ENCODE results near the gene TMC2.
A peak's percentile ranks its signal among the peaks of the same experiment; 100 is the strongest.

The TMC2 gene

DNA sequence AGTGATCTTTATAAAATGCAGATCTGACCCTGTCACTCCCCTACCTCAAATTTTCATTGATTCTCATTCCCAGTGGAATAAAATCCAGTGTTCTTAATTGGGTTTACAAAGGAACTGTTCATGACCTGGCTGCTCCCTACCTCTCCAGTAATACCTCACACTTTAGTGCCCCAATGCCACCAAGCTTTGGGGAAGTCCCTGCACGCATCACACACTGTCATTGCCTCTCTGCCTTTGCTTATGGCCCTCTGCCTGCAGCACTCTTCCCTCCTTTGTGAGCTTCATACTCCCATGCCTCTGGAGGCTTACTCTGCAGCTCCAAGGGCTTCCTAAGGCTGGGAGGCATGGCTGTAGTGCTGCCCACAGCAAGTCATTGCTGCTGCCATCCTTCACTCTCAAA is 57.4 kb downstream of the TMC2 start:
- no peak for ATAC-seq
- no peak overlapping the region for H3K4me3 Mint-ChIP-seq
- H3K27ac Mint-ChIP-seq, result no peak overlapping the region
- H3K27me3 Mint-ChIP-seq, result peaks cover 67% of the 10 kb centered on the region
- H3K9me3 Mint-ChIP-seq, result peaks cover 2% of the 10 kb centered on the region
- no peaks in the 10 kb centered on the region for H3K36me3 Mint-ChIP-seq
- no peaks in the 10 kb centered on the region for H3K4me1 Mint-ChIP-seq

DNA sequence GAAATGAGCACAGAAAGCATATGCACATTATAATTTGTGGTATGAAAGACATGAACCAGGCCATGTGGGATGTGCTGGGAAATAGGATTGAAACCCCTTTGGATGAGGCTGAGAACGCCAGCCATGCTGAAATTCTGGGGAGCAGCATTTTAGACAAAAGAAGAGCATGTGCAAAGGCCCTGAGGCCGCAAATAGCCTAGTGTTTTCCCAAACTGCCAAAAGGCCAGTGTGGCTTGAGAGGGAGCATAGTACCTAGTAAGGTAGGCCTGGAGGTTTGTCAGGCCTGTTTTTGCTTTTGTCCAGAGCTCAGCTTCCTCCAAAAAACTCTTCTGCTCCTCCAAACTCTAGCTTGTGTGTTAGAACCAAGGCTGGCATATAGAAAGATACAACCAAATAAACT is 58.7 kb downstream of the TMC2 start:
- Mint-ChIP-seq H3K4me1 (no peaks in the 10 kb centered on the region), H3K27me3 (peaks cover 66% of the 10 kb centered on the region), H3K36me3 (no peaks in the 10 kb centered on the region), H3K4me3 (no peak overlapping the region), H3K27ac (no peak overlapping the region), H3K9me3 (peaks cover 2% of the 10 kb centered on the region)
- no peak for ATAC-seq

DNA sequence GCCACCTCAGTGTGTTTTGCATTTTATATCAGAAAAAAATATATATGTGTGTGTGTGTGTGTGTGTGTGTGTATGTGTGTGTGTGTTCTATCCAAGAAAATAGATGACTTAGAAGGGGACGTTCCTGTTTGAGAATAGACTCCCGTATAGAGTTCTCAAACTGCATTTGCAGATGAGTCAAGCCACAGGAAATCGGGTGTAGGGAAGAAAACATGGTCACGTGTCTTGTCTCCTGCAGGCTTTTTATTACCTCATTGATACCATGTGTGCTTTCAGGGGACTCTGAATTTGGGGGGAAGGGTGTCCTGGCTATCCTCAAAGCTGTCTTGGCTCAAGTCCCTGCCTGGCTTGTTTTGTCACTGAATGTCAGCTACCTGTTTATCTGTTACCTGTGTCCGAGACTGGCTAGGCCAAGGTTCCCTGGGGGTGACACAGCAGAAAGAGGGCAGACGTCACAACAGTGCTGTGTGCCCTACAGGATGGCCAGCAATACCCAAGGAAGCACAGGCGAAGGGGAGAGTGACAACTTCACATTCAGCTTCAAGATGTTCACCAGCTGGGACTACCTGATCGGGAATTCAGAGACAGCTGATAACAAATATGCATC is 60.4 kb downstream of the TMC2 start:
- H3K9me3 Mint-ChIP-seq, result peaks cover 2% of the 10 kb centered on the region
- H3K27me3 Mint-ChIP-seq, result peaks cover 59% of the 10 kb centered on the region
- H3K4me3 Mint-ChIP-seq, result no peak overlapping the region
- no peaks in the 10 kb centered on the region for H3K36me3 Mint-ChIP-seq
- ATAC-seq, result no peak
- H3K27ac Mint-ChIP-seq, result no peak overlapping the region
- no peaks in the 10 kb centered on the region for H3K4me1 Mint-ChIP-seq

DNA sequence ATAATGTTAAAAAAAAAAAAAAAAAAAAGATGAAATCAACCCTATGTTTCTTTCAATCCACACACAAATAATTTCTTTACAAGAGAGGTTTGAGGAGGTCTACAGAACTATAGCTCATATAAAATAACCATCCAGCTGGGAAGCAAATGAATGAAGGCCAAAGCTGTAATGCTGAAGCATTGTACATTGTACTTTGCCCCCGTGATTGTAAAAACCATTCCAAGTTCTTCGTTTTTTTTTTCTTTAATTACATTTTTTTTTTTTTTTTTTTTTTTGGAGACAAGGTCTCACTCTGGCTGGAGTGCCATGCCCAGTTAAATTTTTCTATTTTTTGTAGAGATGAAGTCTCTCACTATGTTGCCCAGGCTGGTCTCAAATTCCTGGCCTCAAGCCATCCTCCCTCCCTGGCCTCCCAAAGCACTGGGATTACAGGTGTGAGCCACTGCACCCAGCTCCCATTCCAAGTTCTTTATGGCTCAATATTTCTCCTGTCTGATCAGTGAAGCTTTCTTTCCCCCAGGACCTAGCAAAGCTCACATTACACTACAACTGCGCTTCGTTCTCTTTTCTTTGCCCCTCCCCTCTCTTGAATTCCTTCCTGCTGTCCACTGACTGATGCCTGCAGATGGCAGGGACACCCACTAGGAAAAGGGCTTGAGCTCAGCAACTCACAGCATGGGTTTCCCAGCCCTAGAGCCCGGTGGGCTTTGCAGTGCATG is 63.1 kb downstream of the TMC2 start:
- Mint-ChIP-seq H3K9me3 (no peaks in the 10 kb centered on the region), H3K4me1 (no peaks in the 10 kb centered on the region), H3K27me3 (peaks cover 32% of the 10 kb centered on the region), H3K27ac (no peak overlapping the region), H3K4me3 (no peak overlapping the region), H3K36me3 (no peaks in the 10 kb centered on the region)
- ATAC-seq, result no peak

DNA sequence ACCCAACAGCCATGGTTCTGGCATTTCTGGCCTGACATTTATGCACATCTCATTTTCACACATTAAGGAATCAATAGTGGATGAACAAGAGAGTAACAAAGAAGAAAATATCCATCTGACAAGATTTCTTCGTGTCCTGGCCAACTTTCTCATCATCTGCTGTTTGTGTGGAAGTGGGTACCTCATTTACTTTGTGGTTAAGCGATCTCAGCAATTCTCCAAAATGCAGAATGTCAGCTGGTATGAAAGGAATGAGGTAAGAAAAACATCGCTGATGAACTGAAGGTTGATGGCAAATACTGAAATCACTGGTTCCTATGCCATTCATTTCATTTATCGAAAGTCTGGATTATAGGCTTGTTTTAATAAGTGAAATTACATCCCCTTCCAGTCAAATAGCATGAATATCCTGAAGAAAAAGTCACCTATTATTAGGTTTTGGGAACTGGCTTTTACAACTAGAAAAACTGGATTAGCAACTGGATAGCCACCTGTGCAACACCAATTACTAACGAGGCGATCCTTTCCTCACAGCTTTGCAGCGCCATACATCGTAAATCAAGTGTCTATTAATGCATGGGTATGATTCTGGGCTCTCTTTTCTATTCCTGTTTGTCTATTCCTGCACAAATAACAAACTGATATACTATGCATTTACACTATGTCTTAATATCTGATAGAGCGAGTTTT is 65.8 kb downstream of the TMC2 start:
- H3K36me3 Mint-ChIP-seq, result peaks cover 3% of the 10 kb centered on the region
- peaks cover 14% of the 10 kb centered on the region for H3K27me3 Mint-ChIP-seq
- H3K4me3 Mint-ChIP-seq, result no peak overlapping the region
- ATAC-seq, result no peak
- H3K9me3 Mint-ChIP-seq, result peaks cover 5% of the 10 kb centered on the region
- no peaks in the 10 kb centered on the region for H3K4me1 Mint-ChIP-seq
- H3K27ac Mint-ChIP-seq, result no peak overlapping the region

DNA sequence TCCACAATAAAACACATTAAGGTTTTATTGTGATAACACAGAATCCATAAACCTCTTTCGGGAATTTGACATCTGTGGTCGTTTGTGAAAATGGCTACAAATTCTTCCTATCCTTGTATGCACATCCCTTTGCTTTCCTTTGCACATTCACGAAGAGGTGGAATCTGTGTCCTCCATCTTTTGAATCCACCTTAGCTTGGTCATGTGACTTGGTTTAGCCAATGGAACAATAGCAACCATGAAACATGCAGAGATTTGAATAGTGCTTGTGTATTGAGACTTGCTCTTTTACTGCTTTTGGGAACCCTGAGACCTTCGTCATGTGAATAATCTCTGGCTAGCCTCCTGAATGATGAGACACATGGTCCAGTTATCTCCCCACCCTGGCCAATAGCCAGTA is 66.4 kb downstream of the TMC2 start:
- Mint-ChIP-seq H3K4me1 (no peaks in the 10 kb centered on the region), H3K36me3 (peaks cover 6% of the 10 kb centered on the region), H3K27ac (no peak overlapping the region), H3K27me3 (peaks cover 12% of the 10 kb centered on the region), H3K4me3 (no peak overlapping the region), H3K9me3 (peaks cover 9% of the 10 kb centered on the region)
- no peak for ATAC-seq

DNA sequence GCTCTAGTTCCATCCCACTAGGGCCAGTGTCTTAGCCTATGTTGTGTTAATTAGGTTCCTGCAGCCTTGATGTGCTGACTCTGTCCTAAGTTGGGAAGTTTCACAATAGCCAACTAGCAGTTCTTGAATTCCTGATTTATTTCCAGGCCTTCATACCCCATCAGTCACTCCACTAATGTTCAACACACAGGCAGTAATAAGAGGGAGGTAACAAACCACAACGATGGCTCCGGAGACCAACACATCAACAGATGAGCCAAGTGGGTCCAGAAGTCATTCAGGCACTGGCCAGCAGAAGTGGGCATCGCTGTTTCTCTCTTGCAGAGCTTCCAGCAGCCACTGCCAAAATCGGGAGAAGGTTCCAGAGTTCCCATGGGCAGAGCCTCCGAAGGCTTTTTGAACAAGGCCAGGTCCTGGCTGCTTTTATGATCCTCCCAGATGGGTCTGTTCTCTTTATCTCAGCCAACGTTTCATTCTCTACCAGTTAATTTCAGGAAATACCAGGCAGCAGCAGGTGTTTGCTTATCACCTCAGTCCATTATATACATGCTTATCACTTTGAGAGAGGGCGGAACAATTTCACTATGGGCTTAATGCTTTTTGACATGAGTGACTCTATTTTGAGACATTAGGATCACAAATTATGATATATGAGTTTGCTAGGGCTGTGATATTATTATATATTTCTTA is 67.6 kb downstream of the TMC2 start:
- H3K36me3 Mint-ChIP-seq, result peaks cover 6% of the 10 kb centered on the region
- ATAC-seq, result no peak
- peaks cover 9% of the 10 kb centered on the region for H3K9me3 Mint-ChIP-seq
- H3K27me3 Mint-ChIP-seq, result peaks cover 4% of the 10 kb centered on the region
- no peak overlapping the region for H3K4me3 Mint-ChIP-seq
- H3K27ac Mint-ChIP-seq, result no peak overlapping the region
- H3K4me1 Mint-ChIP-seq, result no peaks in the 10 kb centered on the region

DNA sequence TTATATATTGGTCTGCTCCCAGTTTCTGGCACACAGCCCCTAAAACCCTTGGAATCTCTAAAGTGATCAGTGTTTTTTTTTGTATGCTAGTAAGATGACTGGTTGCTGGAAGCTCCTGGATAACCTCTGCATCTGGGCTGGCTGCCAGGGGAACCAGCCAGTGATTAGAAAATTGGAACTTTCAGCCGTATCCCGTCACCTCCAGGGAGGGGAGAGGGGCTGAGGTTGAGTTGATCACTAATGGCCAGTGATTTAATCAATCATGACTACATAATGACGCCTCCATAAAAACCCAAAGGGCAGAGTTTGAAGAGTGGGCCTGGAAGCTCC is 68.1 kb downstream of the TMC2 start:
- ATAC-seq, result no peak
- H3K36me3 Mint-ChIP-seq, result peaks cover 6% of the 10 kb centered on the region
- H3K9me3 Mint-ChIP-seq, result peaks cover 9% of the 10 kb centered on the region
- H3K27me3 Mint-ChIP-seq, result peaks cover 9% of the 10 kb centered on the region
- H3K27ac Mint-ChIP-seq, result no peak overlapping the region
- no peak overlapping the region for H3K4me3 Mint-ChIP-seq
- no peaks in the 10 kb centered on the region for H3K4me1 Mint-ChIP-seq

DNA sequence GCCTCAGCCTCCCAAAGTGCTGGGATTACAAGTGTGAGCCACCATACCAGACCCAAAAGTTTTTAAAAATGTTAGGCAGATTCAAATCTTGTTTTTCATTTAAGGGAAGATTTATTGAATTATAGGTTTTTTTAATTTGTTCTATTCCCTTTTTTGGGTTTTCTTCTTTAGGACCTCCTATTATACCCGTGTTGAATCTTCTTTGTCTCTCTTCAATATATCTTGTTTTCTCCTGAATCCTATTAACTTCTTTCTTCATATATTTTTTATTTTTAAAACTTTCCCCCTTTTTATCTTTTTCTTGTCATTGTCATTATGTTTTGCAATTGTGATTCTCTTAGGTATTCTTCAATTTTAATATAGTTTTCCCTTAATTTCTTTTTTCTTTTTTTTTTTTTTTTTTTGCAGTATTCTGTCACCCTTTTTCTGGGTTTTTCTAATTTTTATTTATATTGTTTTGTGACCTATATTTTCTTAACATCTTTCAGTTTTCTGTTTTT is 70.2 kb downstream of the TMC2 start:
- Mint-ChIP-seq H3K36me3 (peaks cover 6% of the 10 kb centered on the region), H3K4me1 (no peaks in the 10 kb centered on the region), H3K27me3 (peaks cover 29% of the 10 kb centered on the region), H3K9me3 (peaks cover 9% of the 10 kb centered on the region), H3K27ac (no peak overlapping the region), H3K4me3 (no peak overlapping the region)
- ATAC-seq, result no peak

DNA sequence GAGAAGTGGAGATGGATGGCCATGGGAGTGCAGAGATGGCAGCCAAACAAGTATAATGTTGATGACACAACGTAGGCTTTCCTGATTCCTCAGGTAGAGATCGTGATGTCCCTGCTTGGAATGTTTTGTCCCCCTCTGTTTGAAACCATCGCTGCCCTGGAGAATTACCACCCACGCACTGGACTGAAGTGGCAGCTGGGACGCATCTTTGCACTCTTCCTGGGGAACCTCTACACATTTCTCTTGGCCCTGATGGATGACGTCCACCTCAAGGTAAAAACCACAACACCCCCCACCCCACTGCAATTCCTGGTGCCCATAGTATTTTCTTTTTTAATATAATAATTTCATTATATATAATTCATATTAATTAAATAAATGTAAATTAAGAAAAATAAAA is 74.0 kb downstream of the TMC2 start:
- Mint-ChIP-seq H3K27ac (no peak overlapping the region), H3K4me3 (no peak overlapping the region), H3K4me1 (no peaks in the 10 kb centered on the region), H3K27me3 (peaks cover 37% of the 10 kb centered on the region), H3K9me3 (peaks cover 9% of the 10 kb centered on the region), H3K36me3 (peaks cover 6% of the 10 kb centered on the region)
- ATAC-seq, result no peak

DNA sequence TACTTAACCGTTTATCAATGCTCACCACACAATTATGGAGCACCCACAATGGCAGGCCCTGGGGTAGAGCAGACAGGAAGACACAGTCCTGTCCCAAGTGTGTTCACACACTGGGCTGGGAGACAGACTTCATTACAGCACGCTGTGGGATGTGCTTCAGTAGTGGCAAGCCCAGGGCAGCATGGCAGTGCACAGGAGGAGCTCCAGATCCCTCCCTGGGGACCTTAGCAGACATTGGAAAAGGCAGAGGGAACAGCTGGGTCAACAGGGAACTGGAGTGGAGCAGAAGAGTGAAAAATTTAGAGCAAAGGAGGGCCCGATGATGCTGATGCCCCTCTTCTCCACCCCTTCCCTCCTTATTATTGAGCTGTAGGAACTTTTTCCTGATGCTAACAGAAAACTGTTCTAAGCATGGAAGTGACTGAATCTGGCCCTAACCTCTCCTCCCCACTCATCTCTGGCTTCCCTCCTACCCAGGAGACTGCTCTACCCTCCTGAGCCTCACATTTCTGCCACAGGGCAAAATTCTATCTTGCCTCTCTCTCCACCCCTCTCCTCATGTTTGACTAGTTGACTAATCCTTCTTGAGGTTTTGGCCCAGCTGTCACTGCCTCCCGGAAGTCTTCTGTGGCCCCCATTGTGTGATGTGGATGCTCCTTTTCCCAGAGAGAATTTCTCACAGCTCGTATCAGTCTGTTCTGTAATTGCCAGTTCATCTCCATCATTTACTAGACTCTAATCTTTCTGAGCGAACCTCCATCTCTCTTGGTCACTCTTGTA is 74.8 kb downstream of the TMC2 start:
- no peak overlapping the region for H3K27ac Mint-ChIP-seq
- no peak for ATAC-seq
- peaks cover 9% of the 10 kb centered on the region for H3K9me3 Mint-ChIP-seq
- peaks cover 6% of the 10 kb centered on the region for H3K36me3 Mint-ChIP-seq
- H3K4me1 Mint-ChIP-seq, result no peaks in the 10 kb centered on the region
- no peak overlapping the region for H3K4me3 Mint-ChIP-seq
- peaks cover 40% of the 10 kb centered on the region for H3K27me3 Mint-ChIP-seq

DNA sequence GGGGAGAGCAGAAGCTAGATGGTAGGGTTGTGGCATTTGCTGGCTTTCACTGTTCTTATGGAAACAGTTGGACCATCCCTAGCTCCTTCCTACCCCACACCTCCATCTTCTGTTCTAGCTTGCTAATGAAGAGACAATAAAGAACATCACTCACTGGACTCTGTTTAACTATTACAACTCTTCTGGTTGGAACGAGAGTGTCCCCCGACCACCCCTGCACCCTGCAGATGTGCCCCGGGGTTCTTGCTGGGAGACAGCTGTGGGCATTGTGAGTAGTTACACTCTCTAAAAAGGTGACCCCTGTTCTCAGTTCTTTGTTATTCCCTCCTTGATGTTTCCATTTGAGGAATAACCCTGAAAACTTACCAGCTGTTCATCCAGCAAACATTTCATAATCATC is 75.7 kb downstream of the TMC2 start:
- Mint-ChIP-seq H3K27me3 (peaks cover 50% of the 10 kb centered on the region), H3K27ac (no peak overlapping the region), H3K4me3 (no peak overlapping the region), H3K9me3 (peaks cover 5% of the 10 kb centered on the region), H3K4me1 (peaks cover 3% of the 10 kb centered on the region), H3K36me3 (peaks cover 4% of the 10 kb centered on the region)
- ATAC-seq, result no peak

DNA sequence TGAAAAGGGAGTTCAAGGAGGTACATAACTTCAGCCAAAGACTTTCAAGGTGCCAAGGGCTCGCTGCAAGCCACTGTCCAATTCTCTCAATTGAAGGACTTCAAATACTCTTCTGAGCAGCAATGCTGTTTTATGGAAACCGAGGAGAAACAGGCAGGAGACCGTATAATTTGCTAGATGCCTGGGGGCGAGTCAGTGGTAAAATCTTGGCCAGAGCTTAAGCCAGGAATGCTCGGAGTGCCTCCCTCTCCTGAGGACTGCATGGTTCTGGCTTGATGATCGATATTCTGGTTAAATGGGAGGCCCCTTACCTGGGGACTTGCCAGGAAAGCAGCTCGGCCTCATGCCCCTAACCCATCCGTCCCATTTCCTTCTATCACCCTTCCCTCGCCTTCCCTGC is 80.3 kb downstream of the TMC2 start:
- no peak for ATAC-seq
- Mint-ChIP-seq H3K36me3 (peaks cover 9% of the 10 kb centered on the region), H3K4me1 (peaks cover 13% of the 10 kb centered on the region), H3K27ac (peak overlapping the region; percentile 56), H3K4me3 (no peak overlapping the region), H3K9me3 (peaks cover 2% of the 10 kb centered on the region), H3K27me3 (peaks cover 55% of the 10 kb centered on the region)

DNA sequence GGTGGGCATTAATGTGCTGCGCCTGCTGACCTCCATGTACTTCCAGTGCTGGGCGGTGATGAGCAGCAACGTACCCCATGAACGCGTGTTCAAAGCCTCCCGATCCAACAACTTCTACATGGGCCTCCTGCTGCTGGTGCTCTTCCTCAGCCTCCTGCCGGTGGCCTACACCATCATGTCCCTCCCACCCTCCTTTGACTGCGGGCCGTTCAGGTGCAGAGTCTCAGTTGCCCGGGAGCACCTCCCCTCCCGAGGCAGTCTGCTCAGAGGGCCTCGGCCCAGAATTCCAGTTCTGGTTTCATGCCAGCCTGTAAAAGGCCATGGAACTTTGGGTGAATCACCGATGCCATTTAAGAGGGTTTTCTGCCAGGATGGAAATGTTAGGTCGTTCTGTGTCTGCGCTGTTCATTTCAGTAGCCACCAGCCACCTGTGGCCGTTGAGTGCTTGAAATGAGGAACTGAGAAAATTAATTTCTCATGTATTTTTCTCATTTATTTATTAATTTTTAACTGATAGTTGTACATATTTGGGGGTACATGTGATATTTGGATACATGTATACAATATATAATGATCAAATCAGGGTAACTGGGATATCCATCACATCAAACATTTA is 80.8 kb downstream of the TMC2 start:
- H3K27me3 Mint-ChIP-seq, result peaks cover 49% of the 10 kb centered on the region
- H3K4me1 Mint-ChIP-seq, result peaks cover 13% of the 10 kb centered on the region
- H3K4me3 Mint-ChIP-seq, result no peak overlapping the region
- peak overlapping the region; percentile 56 for H3K27ac Mint-ChIP-seq
- peak; percentile 86 for ATAC-seq
- H3K9me3 Mint-ChIP-seq, result peaks cover 2% of the 10 kb centered on the region
- peaks cover 9% of the 10 kb centered on the region for H3K36me3 Mint-ChIP-seq

Data from stimulated activated memory B cell treated with anti-CD40 and anti-IgM and Interleukin-4, amounts not matched to agents 10 μg/mL and 1 μg/mL and 100 μg/mL, for 72 hours (primary cell).